LoVo (cell line): Measurements from ENCODE around the gene XXYLT1.

ENCODE experiments used
- DNase-seq: peaks from one replicate; pipeline ENCODE4 v3.0.0-alpha.2; 2016; ENCODE audit warnings: low spot score

XXYLT1 gene

DNA sequence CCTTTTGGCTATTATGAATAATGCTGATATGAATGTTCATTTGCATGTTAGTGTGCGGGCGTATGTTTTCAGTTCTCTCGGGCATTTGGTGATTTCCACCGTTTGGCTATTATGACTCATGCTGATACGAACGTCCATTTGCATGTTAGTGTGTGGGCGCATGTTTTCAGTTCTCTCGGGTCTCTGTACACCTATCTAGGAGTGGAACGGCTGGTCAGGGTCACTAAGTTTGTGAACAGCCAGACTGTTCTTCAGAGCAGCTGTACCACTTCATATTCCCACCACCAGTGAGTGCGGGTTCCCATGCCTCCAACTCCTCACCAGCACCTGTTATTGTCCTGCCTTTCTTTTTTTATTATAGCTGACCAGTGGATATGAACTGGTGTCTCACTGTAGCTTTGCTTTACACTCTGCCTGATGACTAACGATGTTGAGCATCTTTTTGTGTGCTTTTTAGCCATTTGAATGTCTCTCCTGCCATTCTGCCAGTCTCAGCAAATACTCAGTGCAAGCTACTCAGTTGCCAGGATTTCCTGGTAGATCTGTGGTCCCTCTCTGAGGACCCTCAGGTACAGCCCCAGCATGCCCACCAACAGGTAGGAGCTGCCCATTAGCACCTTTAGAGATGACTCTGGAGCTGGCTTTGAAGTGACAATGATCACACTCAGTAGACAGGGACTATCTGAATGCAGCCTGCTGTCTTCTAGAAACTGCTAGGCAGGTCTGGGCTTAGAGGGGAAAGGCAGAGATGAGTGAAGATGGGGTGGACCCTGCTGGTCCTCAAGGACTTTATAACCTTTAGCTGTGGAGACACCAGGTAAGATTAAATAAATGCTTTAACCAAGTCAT is 141.1 kb downstream of the XXYLT1 start:
- DNase-seq = no peak

GRCh38 chr3:195129072-195129643 is 141.8 kb downstream of the XXYLT1 start:
- DNase-seq = no peak

DNA sequence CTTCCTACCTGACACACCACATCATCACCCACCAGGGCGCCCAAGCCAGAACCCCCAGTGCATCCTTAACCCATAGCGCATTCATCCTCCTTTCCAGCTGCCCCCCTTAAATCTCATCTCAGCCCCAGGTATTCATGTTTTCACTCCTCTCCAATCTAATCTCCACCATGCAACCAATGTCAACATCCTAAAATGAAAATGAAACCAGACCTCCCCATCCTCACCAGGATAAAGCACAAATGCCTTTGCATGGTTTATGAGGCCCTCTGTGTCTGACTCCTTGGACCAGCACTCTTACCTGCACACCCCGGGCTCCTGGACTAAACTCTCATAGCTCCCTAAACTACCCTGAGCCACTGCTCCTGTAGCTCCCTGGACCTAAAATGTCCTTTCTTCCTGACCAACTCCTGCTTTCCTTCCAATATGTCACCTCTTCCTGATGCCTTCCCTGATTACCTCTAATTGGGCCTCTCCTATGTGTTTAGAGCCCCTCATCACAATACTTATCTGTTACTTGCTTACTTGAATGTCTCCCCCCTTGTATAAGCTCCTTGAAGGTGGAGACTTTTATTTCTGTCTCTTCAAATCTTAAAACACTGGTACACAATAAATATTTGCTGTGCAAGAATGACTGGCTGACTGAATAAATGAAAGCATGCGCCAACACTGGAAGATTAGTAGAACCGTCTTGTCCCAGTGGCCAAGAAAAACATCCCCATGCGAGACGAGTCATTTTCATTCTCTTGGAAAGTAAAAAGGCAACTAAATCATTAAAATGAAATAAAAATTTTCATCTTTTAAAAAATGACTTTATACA is 142.5 kb downstream of the XXYLT1 start:
- DNase-seq = no peak

GRCh38 chr3:195126056-195126605 is 144.8 kb downstream of the XXYLT1 start:
- DNase-seq = no peak

- DNase-seq = no peak
These were observed 145.3 kb downstream of the XXYLT1 start for GRCh38 chr3:195125646-195126045.

GRCh38 chr3:195124378-195124992 is 146.5 kb downstream of the XXYLT1 start:
- no peak for DNase-seq

GRCh38 chr3:195123281-195123691 is 147.7 kb downstream of the XXYLT1 start:
- no peak for DNase-seq

- DNase-seq = no peak
These were observed 148.7 kb downstream of the XXYLT1 start for GRCh38 chr3:195122261-195122660.

DNA sequence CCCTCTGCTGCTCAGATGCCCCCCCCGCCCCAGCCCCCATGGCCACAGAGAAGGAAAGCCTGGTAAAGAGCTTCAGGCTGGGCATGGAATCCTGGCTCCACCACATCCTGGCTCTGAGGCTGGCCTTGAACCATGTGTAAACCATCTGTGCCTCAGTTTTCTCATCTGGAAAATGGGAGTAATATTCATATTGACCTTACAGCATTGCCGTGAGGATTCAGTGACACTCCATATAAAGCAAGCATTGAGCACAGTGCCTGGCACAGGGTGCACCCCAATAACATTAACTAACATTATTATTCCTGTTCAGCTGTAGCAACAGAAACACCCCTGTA is 150.7 kb downstream of the XXYLT1 start:
- no peak for DNase-seq

DNA sequence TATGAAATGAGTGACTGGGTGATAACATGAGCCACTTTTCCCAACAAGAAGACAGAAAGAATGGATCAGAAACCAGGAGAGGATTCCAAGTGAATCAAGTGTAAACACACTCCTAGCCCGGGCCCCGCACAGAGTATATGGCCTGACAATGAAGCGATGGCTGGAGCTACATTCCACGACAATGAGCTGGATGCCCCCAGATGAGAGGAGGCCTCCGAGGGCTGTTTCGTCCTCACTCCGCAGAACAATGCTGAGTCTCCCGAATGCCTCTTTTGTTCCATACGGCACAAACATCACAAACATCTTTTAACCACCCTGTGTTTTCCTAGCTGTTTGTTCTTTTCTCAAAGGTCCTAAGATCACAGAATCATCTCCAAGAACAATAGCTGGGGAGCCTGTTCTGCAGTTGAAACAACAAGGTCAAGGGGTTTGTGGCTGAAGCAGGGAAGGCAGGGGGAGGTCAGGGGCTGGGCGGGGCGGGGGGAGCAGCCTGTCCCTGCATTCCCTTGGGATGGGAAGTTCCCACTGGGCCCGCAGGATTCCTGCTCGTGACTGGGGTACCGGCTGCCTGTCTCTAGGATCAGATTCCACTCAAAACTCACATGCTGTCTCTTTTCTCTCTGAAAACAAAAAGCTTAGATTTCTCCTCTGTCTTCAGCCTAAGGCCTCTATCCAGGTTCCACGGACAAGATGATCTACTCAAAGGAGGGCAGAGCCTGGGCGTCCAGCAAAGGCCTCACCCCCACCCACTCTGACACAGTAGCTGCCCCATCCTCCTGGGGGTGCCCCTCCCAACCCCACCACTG is 151.3 kb downstream of the XXYLT1 start:
- DNase-seq = no peak

GRCh38 chr3:195118671-195119070 is 152.3 kb downstream of the XXYLT1 start:
- DNase-seq = no peak

DNA sequence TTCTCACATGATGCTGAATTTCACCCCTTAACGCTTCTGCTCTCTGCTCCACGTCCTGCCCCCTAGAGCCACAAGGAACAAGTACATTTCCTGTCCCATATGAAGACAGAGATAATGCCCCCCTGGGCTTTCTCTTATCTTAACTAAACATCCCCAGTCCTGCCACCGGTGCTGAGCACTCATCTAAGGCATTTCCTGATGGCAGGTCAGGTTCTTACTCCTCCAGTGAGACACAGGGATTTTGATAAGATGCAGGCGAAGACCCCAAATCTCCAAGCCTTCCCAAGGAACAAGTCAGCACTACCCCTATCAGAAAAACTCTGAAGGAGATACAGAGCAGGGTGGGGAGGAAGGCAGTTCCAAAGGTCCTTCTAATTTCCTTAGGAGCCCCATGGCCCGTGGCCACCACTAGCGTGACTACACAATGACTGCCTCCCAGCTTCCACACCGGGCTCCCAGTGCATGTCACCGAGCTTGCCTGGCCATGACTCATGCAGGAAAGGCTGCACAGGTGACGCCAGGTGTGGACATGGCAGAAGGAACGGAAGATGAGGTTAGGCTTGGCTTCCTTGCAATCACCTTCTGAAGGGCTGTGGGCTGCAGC is 152.9 kb downstream of the XXYLT1 start:
- peak; percentile 86 for DNase-seq

- DNase-seq = no peak
These were observed 154.4 kb downstream of the XXYLT1 start for GRCh38 chr3:195116407-195117185.

DNA sequence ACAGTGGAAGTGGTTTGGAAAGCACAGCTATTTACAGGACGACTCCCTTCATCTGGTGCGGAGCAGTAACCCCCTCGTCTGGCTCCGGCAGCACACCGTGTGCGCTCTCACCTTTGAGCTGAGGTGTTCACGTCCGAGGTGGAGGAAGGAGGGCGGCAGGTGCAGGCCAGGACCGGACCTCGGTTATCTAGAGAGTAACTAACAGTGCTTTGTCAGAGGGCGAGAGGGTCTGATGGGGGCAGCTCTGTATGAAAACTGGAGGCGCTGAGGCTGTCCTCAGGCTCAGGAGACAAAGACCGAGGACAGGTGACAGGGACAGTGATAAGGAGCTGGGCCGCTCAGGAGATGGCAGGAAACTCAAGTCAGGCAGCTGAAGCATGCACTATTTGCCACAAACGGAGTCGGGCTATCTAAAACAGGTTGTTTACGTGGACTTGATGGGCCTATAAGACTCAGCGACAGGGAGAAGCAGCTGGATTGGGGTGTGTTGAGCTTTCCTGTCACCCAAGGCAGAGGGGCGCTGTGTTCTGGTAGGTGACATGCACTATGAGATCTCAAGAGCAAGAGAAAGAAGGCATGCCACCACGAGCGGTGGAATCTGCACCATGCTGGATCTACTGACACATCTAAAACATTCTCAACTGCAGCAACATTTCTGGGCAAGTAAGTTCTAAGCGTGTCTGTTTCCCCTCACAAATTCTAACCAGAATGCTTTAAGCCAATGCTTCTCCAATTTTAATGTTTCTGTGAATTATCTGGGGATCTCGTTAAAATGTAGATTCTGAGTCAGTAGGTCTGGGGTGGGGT is 155.2 kb downstream of the XXYLT1 start:
- DNase-seq = no peak

DNA sequence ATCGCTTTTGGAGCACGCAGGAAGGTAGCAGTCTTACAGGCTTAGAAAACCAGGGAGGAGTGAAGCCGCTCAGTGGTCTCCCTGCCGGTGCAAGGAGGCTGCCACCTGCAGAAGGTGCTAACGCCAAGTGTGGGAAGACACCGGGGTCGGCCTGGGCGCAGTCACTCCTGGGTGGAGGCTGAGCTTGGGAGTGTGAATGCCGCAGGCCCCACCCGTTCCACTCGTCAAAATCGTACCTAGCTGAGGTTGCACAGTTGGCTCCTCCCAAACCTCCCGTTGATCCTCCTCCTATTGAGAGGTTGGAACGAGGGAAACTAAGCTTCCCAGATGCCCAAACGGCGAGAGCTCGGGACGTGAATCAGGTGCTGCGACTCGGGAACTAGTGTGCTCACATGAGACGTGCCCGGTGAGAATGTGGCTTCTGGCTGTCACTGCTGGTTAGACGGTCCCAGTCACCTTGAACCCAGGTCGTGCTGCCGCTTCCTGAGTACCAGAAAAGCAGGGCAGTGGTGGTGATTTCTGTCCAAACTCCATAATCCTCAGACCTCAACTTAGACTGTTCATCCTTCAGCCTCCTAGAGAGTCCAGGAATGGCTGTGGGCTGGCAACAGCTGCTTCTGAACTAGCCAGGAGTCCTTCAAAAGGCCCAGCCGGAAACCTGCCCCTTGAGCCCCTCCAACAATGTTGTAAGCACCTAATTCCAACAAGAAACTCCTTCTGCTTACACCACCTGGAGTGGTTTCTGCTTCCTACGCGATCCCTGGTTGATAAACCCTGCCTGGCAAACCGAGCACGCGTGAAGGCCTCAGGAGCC is 156.0 kb downstream of the XXYLT1 start:
- no peak for DNase-seq

DNA sequence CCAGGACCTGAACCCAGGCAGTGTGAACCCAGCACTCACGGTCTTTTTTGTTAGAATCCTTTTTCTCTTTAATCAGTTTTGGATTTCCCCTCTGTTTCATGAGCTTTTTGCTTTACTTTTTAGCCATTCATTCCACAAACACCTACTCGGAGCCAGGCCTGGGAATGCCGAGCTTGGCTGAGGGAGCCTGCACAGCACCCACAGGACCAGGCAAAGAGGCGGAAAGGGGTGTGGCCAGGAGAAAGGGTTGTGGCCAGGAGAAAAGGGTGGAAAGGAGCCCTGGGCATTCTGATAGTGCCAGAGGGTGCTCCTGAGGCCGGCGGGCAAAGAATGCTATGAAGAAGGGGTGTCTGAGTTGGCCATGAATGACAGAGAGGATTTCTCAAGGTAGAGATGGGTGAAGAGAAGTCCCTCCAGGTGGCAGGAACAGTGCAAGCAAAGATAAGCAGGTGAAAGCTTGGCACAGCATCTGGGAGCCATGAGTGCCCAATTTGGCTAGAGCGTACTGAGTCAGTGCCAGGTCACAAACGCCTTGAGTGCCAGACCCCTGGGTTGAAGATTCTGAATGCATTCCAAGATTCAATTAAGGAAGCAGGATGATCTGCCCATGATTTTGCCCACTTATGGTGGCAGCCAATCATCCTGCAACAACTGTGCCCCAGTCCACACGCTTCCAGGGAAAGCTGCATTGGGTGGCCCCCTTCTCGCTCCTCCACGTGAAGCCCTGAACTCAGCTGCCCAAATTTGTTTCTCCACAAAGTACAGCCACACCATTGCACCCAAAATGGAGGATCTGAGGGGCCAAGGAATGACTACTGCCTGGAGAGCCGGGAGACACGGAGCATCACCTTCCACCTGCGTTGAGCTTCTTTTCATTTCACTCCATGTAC is 157.2 kb downstream of the XXYLT1 start:
- no peak for DNase-seq

DNA sequence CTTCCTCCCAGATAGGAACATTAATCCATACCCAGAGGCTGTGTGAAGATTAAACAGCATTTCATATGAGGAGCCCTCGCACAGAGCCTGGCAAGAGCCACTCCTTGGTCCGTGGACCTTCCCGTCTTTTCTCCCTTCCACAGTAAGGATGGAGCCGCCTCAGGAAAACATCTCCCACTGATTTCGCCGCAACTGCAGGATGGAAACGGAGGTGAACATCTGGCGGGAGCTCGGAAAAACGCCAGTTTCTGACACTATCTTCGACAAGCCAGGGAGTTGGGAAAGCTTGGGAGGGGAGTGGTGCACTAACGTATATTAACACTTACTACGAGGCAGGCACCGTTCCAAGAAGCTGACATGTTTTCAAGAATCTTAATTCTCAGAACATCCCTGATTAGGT is 157.9 kb downstream of the XXYLT1 start:
- no peak for DNase-seq
